ENCODE measurements around the gene HFE. TPM values are rescaled to one million over a fixed set of nuclear protein-coding genes. Genes with fewer than 3 reads are reported as not detected.
A peak's percentile ranks its signal among the peaks of the same experiment; 100 is the strongest.

HFE gene
- total RNA-seq, 1 experiment from 2014 or later, result 7.8 TPM

DNA sequence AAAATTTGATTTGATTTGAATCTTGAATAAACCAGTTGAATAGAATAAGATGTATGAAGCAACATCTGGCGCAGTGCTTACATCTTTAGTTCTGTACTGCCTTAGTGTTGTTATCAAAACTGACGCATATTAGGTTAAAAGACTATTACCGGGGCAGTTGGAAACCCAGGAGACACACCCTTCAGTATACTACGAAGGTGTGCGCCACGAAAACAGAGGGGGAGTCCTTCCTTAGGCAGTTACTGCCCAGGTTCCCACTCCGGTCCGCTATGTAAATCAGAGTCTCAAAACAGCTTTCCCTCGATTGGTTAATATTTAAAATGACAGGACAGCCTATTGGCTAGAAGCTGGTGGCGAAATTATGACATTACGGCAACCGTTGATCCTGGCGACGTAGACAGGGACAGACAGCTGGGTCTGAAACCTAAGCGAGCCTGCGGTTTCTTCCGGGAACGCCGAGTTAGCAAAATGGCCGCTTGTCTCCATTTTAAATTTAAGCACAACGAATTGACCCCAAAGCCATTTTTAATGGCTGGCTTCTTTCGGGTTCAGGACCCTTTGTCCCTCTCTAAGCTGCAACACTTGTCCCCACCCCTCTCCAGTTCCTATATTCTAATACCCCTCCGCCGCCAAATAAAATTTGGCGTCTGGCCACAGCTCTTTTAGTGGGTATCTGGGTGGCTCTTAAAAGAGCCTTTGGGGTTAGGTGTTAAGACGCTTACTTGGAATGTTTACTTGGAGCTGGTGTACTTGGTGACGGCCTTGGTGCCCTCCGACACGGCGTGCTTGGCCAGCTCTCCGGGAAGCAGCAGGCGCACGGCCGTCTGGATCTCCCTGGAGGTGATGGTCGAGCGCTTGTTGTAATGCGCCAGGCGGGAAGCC, 35.8 kb downstream of the HFE start:
- Histone ChIP-seq H3K4me3 (ENCODE audit: low read depth, low read length, poor library complexity, severe bottlenecking) (peak overlapping the region; percentile 81), H3K36me3 (ENCODE audit: insufficient read depth, low read length, poor library complexity, severe bottlenecking) (peaks cover under 1% of the 10 kb centered on the region), H3K27me3 (replicated peaks; ENCODE audit: insufficient read depth, low read depth, low read length, poor library complexity) (no peaks in the 10 kb centered on the region), H3K9me3 (ENCODE audit: low read depth, low read length, poor library complexity, severe bottlenecking) (no peaks in the 10 kb centered on the region), H3K4me1 (ENCODE audit: insufficient read depth, low read length, poor library complexity, severe bottlenecking) (peaks cover 16% of the 10 kb centered on the region), H3K27ac (ENCODE audit: low read depth, low read length, poor library complexity, severe bottlenecking) (peak overlapping the region; percentile 91)
- POLR2A ChIA-PET (ENCODE audit: low non-redundant PET), result interaction anchor here (0.5 to 4.0 kb wide), 15 partner anchors 8 to 149 kb away, joined by 3 to 62 read pairs (median 5); a partner anchor contains a TSS
- no peak for TF ChIP-seq EZH2 (IDR thresholded peaks at IDR 0.05; ENCODE audit: borderline replicate concordance, low read depth, low read length, poor library complexity, severe bottlenecking)
- TF ChIP-seq CTCF (conservative IDR thresholded peaks at IDR 0.05; ENCODE audit: low read depth, low read length), result no peak
- DNase-seq (ENCODE audit: low spot score), result peak; percentile 98
- no TSS peak for BruUV-seq (replicated peaks)
- CTCF ChIA-PET, result interaction anchor here (0.7 kb wide), 1 partner anchor 96 kb away, joined by 3 read pairs; a partner anchor contains a TSS
- intact Hi-C loops (cut with micrococcal nuclease; ENCODE audit: unreplicated experiment), result loop anchor here (5.0 kb wide), 2 partner anchors 34 to 74 kb away; a partner anchor contains a TSS

- peak overlapping the region; percentile 81 for H3K4me3 ChIP-seq (ENCODE audit: low read depth, low read length, poor library complexity, severe bottlenecking)
- H3K27ac ChIP-seq (ENCODE audit: low read depth, low read length, poor library complexity, severe bottlenecking), result peak overlapping the region; percentile 91
- peaks cover 6% of the 10 kb centered on the region for H3K36me3 ChIP-seq (ENCODE audit: insufficient read depth, low read length, poor library complexity, severe bottlenecking)
- TSS peak; percentile 76 for BruUV-seq (replicated peaks)
- DNase-seq (ENCODE audit: low spot score), result no peak
- H3K27me3 ChIP-seq (replicated peaks; ENCODE audit: insufficient read depth, low read depth, low read length, poor library complexity), result no peaks in the 10 kb centered on the region
- TF ChIP-seq EZH2 (IDR thresholded peaks at IDR 0.05; ENCODE audit: borderline replicate concordance, low read depth, low read length, poor library complexity, severe bottlenecking) (no peak), CTCF (conservative IDR thresholded peaks at IDR 0.05; ENCODE audit: low read depth, low read length) (no peak)
- ChIA-PET CTCF (no interaction called here), POLR2A (ENCODE audit: low non-redundant PET) (interaction anchor here (0.5 to 4.0 kb wide), 17 partner anchors 9 to 1770 kb away, joined by 3 to 62 read pairs (median 5); a partner anchor contains a TSS)
- peaks cover 11% of the 10 kb centered on the region for H3K4me1 ChIP-seq (ENCODE audit: insufficient read depth, low read length, poor library complexity, severe bottlenecking)
- intact Hi-C loops (cut with micrococcal nuclease; ENCODE audit: unreplicated experiment), result loop anchor here (5.0 kb wide), 2 partner anchors 34 to 74 kb away; a partner anchor contains a TSS
- no peaks in the 10 kb centered on the region for H3K9me3 ChIP-seq (ENCODE audit: low read depth, low read length, poor library complexity, severe bottlenecking)
Measured at GRCh38 chr6:26123675-26123946, 36.4 kb downstream of the HFE start.

GRCh38 chr6:26123947-26124780, 36.9 kb downstream of the HFE start:
- H3K9me3 ChIP-seq (ENCODE audit: low read depth, low read length, poor library complexity, severe bottlenecking), result no peaks in the 10 kb centered on the region
- peak overlapping the region; percentile 91 for H3K27ac ChIP-seq (ENCODE audit: low read depth, low read length, poor library complexity, severe bottlenecking)
- POLR2A ChIA-PET (ENCODE audit: low non-redundant PET), result interaction anchor here (0.5 to 4.0 kb wide), 20 partner anchors 10 to 1769 kb away, joined by 3 to 62 read pairs (median 4); a partner anchor contains a TSS
- BruUV-seq (replicated peaks), result TSS peak; percentile 85
- peaks cover 5% of the 10 kb centered on the region for H3K4me1 ChIP-seq (ENCODE audit: insufficient read depth, low read length, poor library complexity, severe bottlenecking)
- H3K36me3 ChIP-seq (ENCODE audit: insufficient read depth, low read length, poor library complexity, severe bottlenecking), result peaks cover 11% of the 10 kb centered on the region
- intact Hi-C loops (cut with micrococcal nuclease; ENCODE audit: unreplicated experiment), result loop anchor here (5.0 kb wide), 2 partner anchors 33 to 73 kb away; a partner anchor contains a TSS
- H3K27me3 ChIP-seq (replicated peaks; ENCODE audit: insufficient read depth, low read depth, low read length, poor library complexity), result no peaks in the 10 kb centered on the region
- peak overlapping the region; percentile 81 for H3K4me3 ChIP-seq (ENCODE audit: low read depth, low read length, poor library complexity, severe bottlenecking)
- peak; percentile 98 for DNase-seq (ENCODE audit: low spot score)
- CTCF ChIA-PET, result no interaction called here
- TF ChIP-seq CTCF (conservative IDR thresholded peaks at IDR 0.05; ENCODE audit: low read depth, low read length) (no peak), EZH2 (IDR thresholded peaks at IDR 0.05; ENCODE audit: borderline replicate concordance, low read depth, low read length, poor library complexity, severe bottlenecking) (no peak)

All from A673 (cell line).